BLaER1 treated with 17β-estradiol and CSF1 and Interleukin-3, amounts not matched to agents 10 nM and 100 nM (cell line): Measurements from ENCODE around the gene CCND1.

Source experiments
- H3K27ac ChIP-seq, 11 experiments: shearing (Covaris generic); formaldehyde crosslinking; 2 replicates each; pipeline ENCODE4 v1.8.1; 2022
- H3K27me3 ChIP-seq, 11 experiments: shearing (Covaris generic); formaldehyde crosslinking; 2 replicates each; pipeline ENCODE4 v1.8.1; 2022
- H3K36me3 ChIP-seq, 11 experiments: shearing (Covaris generic); formaldehyde crosslinking; 2 replicates each; pipeline ENCODE4 v1.8.1; 2022
- H3K4me1 ChIP-seq, 10 experiments: shearing (Covaris generic); formaldehyde crosslinking; 2 replicates each; pipeline ENCODE4 v1.8.1; 2022
- H3K4me2 ChIP-seq, 11 experiments: shearing (Covaris generic); formaldehyde crosslinking; 2 replicates each; pipeline ENCODE4 v1.8.1; 2022
- H3K4me3 ChIP-seq, 10 experiments: shearing (Covaris generic); formaldehyde crosslinking; 2 replicates each; pipeline ENCODE4 v1.8.1; 2022
- H3K9ac ChIP-seq, 11 experiments: shearing (Covaris generic); formaldehyde crosslinking; 2 replicates each; pipeline ENCODE4 v1.8.1; 2022
- H3K9me3 ChIP-seq, 11 experiments: shearing (Covaris generic); formaldehyde crosslinking; replicated peaks in 1 of 11; 2 replicates each; pipeline ENCODE4 v1.8.1; 2022
- H4K20me1 ChIP-seq, 11 experiments: shearing (Covaris generic); formaldehyde crosslinking; 2 replicates each; pipeline ENCODE4 v1.8.1; 2022
- Cebpa-rat ChIP-seq, 11 experiments: shearing (Covaris generic); IDR thresholded peaks; 2 replicates each; pipeline ENCODE4 v1.8.1; 2022

CCND1 gene

DNA sequence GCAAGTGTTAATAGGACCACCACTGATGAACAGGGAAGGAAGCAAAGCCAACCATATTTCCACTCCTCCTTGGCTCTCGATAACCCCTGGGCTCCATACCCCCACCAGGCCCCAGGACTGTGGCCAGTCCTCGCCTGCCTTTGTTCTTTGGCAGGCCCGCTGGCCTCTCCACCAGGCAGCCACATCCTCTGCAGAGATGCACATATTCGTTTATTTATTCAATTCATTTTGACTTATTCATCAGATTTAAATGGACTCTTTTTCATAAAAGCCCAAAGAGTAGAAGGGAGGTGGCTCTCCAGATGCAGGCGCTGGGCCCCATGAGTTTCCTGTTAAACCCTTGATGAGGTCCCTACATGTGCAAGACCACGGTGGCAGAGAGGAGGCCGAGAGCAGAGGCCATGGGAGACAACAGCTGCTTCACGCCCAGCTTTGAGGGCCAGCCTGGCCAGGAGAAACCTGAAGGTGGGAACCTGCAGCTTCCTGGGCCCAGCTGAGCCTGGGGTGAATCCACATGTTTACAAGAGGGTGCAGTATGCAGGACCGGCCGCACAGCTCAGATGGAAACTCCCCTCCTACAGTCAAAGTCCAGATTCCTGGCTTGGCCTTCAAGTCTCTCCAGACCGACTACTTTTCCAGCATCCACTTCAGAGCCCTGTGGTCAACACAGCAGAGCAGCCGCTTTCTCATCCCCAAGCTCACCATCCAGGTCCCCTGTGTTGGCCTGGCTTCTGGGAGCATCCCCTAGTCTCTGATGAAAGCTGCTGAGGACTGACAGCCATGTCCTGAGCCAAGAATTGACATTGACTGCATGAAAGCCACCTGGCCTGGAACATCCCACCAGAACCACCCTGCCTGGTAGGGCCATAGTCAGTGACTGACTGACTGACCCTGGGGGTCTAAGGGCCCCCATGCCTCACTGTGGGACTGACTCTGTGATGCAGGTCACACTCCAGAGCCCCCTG, 39.7 kb upstream of the CCND1 start:
- TF ChIP-seq Cebpa-rat (IDR thresholded peaks at IDR 0.05) = no peak
- H3K4me3 ChIP-seq = no peak overlapping the region
- peaks cover 12 to 23% (median 21%) of the 10 kb centered on the region in 10 experiments for H3K4me1 ChIP-seq
- no peak overlapping the region for H3K4me2 ChIP-seq
- no peaks in the 10 kb centered on the region for H4K20me1 ChIP-seq
- peaks cover 0 to 3% (median 0%) of the 10 kb centered on the region in 11 experiments; a peak in 2 of 22 replicates for H3K27me3 ChIP-seq
- H3K36me3 ChIP-seq = no peaks in the 10 kb centered on the region
- H3K9me3 ChIP-seq = peaks cover 0 to 7% (median 0%) of the 10 kb centered on the region in 11 experiments; a peak in 2 of 22 replicates
- H3K27ac ChIP-seq = no peak overlapping the region
- H3K9ac ChIP-seq = no peak overlapping the region

DNA sequence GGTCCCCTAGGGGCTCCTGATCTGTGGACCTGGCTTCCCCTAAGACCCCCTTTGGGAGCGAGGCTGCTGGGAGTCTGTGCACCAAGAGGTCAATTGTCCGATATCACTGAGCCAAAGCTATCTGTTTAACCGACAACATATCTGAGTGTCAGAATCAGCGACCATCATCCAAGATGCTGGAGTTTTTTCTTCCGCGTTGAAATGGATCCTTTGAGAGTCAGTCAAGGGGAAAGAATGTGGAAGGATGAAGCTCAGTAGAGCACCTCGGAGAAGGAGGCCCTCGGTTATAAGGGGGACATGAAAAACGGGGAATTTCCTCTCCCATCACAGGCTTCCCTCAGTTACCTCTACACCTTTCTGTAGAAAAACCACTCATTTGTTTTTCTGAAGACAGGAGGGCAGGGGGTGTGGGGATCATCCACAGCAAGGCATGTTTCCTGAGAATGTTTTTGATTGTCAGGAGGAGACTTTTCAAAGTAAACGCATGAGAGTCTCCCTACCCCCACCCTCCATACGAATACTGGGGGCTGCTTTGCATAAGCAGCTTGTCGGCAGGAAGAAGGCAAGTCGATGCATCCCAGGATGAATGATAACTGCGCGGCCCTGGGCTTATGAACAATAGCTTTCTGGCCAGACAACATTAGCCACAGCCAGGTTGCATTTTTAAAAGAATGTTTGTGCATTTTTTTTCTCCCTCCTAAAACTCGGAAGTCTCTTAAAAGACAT, 37.7 kb upstream of the CCND1 start:
- H3K9ac ChIP-seq = no peak overlapping the region
- TF ChIP-seq Cebpa-rat (IDR thresholded peaks at IDR 0.05) = no peak

GRCh38 chr11:69604055-69604454, 36.9 kb upstream of the CCND1 start:
- Histone ChIP-seq H3K9ac (no peak overlapping the region), H3K27me3 (peaks cover 0 to 3% (median 0%) of the 10 kb centered on the region in 11 experiments; a peak in 2 of 22 replicates), H3K4me2 (no peak overlapping the region), H3K4me1 (peaks cover 0 to 18% (median 5%) of the 10 kb centered on the region in 10 experiments; a peak in 11 of 20 replicates), H4K20me1 (no peaks in the 10 kb centered on the region), H3K36me3 (no peaks in the 10 kb centered on the region), H3K27ac (no peak overlapping the region), H3K4me3 (no peak overlapping the region), H3K9me3 (peaks cover 0 to 12% (median 5%) of the 10 kb centered on the region in 11 experiments; a peak in 5 of 22 replicates)
- no peak for TF ChIP-seq Cebpa-rat (IDR thresholded peaks at IDR 0.05)

More for the DNA sequence above, 37.7 kb upstream of the CCND1 start:
- Histone ChIP-seq H4K20me1 (no peaks in the 10 kb centered on the region), H3K36me3 (no peaks in the 10 kb centered on the region), H3K4me2 (peak overlapping the region in 10 of 11 experiments; percentile 0 to 49 (median 25); a peak in 12 of 22 replicates), H3K4me1 (peaks cover 2 to 19% (median 8%) of the 10 kb centered on the region in 10 experiments; a peak in 18 of 20 replicates), H3K27me3 (peaks cover 0 to 3% (median 0%) of the 10 kb centered on the region in 11 experiments; a peak in 2 of 22 replicates), H3K9me3 (peaks cover 0 to 7% (median 0%) of the 10 kb centered on the region in 11 experiments; a peak in 3 of 22 replicates), H3K27ac (no peak overlapping the region), H3K4me3 (no peak overlapping the region)

GRCh38 chr11:69605737-69606526, 35.0 kb upstream of the CCND1 start:
- Histone ChIP-seq H3K4me2 (peak overlapping the region in 2 of 11 experiments; percentile 2 to 40; a peak in 3 of 22 replicates), H4K20me1 (no peaks in the 10 kb centered on the region), H3K27ac (no peak overlapping the region), H3K4me1 (peaks cover 3 to 18% (median 9%) of the 10 kb centered on the region in 10 experiments; a peak in 18 of 20 replicates), H3K9ac (no peak overlapping the region), H3K4me3 (no peak overlapping the region), H3K9me3 (peaks cover 0 to 17% (median 5%) of the 10 kb centered on the region in 11 experiments; a peak in 5 of 22 replicates), H3K36me3 (no peaks in the 10 kb centered on the region), H3K27me3 (peaks cover 0 to 3% (median 0%) of the 10 kb centered on the region in 11 experiments; a peak in 2 of 22 replicates)
- no peak for TF ChIP-seq Cebpa-rat (IDR thresholded peaks at IDR 0.05)

DNA sequence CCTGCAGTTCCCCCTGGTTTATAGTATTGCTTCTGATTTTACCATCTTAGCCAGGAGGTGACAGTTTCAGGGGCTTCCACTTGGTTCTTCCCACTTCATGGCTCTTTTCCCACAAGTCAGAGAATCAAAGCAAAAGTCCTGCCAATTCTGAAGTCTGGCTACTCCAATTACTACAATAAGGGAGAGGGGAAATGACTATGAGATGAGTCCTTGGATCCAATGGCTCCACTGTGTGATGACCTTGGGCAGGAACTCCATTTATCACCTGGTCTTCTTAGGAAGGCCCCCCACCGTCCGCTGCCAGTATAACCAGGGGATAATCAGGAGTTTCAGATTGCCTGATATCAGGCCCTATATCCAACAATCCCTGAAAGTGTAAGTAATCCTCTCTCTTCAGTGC, 31.6 kb upstream of the CCND1 start:
- Histone ChIP-seq H3K27ac (no peak overlapping the region), H3K27me3 (no peaks in the 10 kb centered on the region), H3K4me2 (no peak overlapping the region), H4K20me1 (no peaks in the 10 kb centered on the region), H3K4me3 (no peak overlapping the region), H3K9me3 (peaks cover 0 to 10% (median 0%) of the 10 kb centered on the region in 11 experiments; a peak in 4 of 22 replicates), H3K4me1 (peaks cover 7 to 18% (median 16%) of the 10 kb centered on the region in 10 experiments), H3K36me3 (no peaks in the 10 kb centered on the region), H3K9ac (no peak overlapping the region)
- TF ChIP-seq Cebpa-rat (IDR thresholded peaks at IDR 0.05) = no peak

DNA sequence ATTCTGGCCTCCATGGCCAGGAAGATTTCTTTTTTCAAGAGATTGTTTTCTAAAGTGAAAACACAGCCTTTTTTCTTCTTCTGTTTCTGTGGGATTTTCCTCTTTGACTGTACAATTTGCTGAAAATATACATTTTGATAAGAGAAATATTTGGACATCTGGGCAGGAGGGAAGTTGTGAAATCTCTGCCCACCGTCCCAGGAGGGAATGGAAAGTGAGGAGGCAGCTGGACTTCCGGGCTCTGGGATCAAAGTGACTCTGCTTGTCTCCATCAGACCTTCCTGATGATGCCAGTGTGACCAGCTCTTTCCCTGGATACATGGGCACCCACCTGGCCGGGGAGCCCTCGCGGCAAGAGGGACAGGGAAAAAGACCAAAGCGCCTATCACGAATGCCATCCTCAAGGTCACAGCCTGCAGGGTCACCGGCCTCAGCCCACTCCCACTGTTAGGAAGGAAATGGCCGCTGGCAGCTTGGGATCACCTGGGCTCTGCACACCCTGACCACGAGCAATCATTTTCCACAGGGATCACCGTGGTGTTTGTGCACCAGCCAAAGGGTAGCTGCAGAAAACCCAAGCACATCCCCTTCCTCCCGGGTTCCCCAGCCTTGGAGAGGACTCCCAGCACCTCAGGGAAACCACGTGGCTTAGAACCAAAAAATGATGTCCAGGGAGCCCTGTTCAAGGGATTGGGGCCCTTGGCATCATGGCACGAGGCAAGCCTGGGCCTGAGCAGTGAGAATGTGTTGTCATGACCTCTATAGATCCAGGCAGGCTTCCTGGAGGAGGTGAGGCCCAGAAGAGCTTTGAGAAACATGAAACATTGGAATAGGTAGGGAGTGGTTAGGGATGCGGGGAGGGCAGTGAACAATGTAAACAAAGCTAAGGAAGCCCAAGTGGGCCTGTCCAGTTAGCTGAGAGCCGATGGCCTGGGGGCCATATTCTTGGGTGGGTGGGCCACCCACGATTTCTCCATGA, 29.1 kb upstream of the CCND1 start:
- H4K20me1 ChIP-seq = no peaks in the 10 kb centered on the region
- H3K9ac ChIP-seq = 0 out of 22 replicates have a peak overlapping the region, but pooled peaks of 3 of the 11 experiments have one; percentile 2 to 14 (median 13)
- H3K4me3 ChIP-seq = no peak overlapping the region
- peak overlapping the region in 10 of 11 experiments; percentile 5 to 78 (median 70); a peak in 19 of 22 replicates for H3K4me2 ChIP-seq
- peaks cover 7 to 18% (median 16%) of the 10 kb centered on the region in 10 experiments; a peak in 19 of 20 replicates for H3K4me1 ChIP-seq
- H3K9me3 ChIP-seq = peaks cover 0 to 10% (median 0%) of the 10 kb centered on the region in 11 experiments; a peak in 4 of 22 replicates
- H3K27me3 ChIP-seq = no peaks in the 10 kb centered on the region
- no peak for TF ChIP-seq Cebpa-rat (IDR thresholded peaks at IDR 0.05)
- H3K27ac ChIP-seq = peak overlapping the region in 4 of 11 experiments; percentile 19 to 50 (median 34); a peak in 5 of 22 replicates
- no peaks in the 10 kb centered on the region for H3K36me3 ChIP-seq

GRCh38 chr11:69613594-69613993, 27.4 kb upstream of the CCND1 start:
- Histone ChIP-seq H3K4me3 (no peak overlapping the region), H3K4me1 (peaks cover 7 to 18% (median 16%) of the 10 kb centered on the region in 10 experiments; a peak in 19 of 20 replicates), H3K9ac (no peak overlapping the region), H3K36me3 (no peaks in the 10 kb centered on the region), H3K27ac (no peak overlapping the region), H4K20me1 (no peaks in the 10 kb centered on the region), H3K27me3 (no peaks in the 10 kb centered on the region), H3K9me3 (peaks cover 0 to 9% (median 0%) of the 10 kb centered on the region in 11 experiments; a peak in 4 of 22 replicates), H3K4me2 (no peak overlapping the region)
- no peak for TF ChIP-seq Cebpa-rat (IDR thresholded peaks at IDR 0.05)
